ENCODE results near the gene VPS8.

DNA sequence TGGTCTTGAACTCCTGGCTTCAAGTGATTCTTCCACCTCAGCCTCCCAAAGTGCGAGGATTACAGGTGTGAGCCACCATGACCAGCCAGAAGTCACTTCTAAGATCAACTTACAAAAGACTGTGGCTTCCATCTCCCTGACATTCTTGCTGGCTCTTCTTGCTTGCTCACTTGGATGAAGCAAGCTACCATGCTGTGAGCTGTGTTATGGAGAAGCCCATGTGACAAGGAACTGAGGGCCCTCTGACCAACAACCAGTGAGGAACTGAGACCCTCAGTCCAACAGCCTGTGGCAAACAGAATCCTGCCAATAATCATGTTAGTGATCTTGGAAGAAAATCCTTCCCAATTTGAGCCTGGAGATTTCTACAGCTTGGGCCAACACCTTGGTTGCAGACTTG, 7.2 kb upstream of the VPS8 start:
- TF ChIP-seq, protein P1, sequence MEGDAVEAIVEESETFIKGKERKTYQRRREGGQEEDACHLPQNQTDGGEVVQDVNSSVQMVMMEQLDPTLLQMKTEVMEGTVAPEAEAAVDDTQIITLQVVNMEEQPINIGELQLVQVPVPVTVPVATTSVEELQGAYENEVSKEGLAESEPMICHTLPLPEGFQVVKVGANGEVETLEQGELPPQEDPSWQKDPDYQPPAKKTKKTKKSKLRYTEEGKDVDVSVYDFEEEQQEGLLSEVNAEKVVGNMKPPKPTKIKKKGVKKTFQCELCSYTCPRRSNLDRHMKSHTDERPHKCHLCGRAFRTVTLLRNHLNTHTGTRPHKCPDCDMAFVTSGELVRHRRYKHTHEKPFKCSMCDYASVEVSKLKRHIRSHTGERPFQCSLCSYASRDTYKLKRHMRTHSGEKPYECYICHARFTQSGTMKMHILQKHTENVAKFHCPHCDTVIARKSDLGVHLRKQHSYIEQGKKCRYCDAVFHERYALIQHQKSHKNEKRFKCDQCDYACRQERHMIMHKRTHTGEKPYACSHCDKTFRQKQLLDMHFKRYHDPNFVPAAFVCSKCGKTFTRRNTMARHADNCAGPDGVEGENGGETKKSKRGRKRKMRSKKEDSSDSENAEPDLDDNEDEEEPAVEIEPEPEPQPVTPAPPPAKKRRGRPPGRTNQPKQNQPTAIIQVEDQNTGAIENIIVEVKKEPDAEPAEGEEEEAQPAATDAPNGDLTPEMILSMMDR (IDR thresholded peaks at IDR 0.05): no peak
- TF ChIP-seq POLR2A (IDR thresholded peaks at IDR 0.05): no peak
